8988T (cell line): ENCODE data around the gene S100A6.
"Not testable (repeated sequence)": the region's sequence is repeated elsewhere in the genome, so short reads cannot be mapped to it uniquely, and the experiment has no call there.

Source experiments
- DNase-seq: peaks from one replicate; pipeline ENCODE4 v3.0.0; 2011

Gene S100A6

GRCh38 chr1:153563483-153563901 lies 27.7 kb upstream of the S100A6 start:
- peak; percentile 12 for DNase-seq

GRCh38 chr1:153562021-153562420 lies 26.2 kb upstream of the S100A6 start:
- DNase-seq: not testable (repeated sequence)

- no peak for DNase-seq
These were observed 25.7 kb upstream of the S100A6 start for GRCh38 chr1:153561466-153561985.

- DNase-seq: no peak
These were observed 25.1 kb upstream of the S100A6 start for GRCh38 chr1:153560771-153561465.

- no peak for DNase-seq
These were observed 24.4 kb upstream of the S100A6 start for GRCh38 chr1:153560241-153560640.

- no peak for DNase-seq
These were observed 22.1 kb upstream of the S100A6 start for GRCh38 chr1:153557877-153558276.

- DNase-seq: no peak
These were observed 20.6 kb upstream of the S100A6 start for GRCh38 chr1:153556348-153556747.

GRCh38 chr1:153553830-153554541 lies 18.2 kb upstream of the S100A6 start:
- DNase-seq: no peak

GRCh38 chr1:153553096-153553495 lies 17.3 kb upstream of the S100A6 start:
- DNase-seq: no peak

- DNase-seq: no peak
These were observed 16.5 kb upstream of the S100A6 start for GRCh38 chr1:153552335-153552734.

GRCh38 chr1:153550827-153551500 lies 15.2 kb upstream of the S100A6 start:
- DNase-seq: no peak

GRCh38 chr1:153550398-153550758 lies 14.6 kb upstream of the S100A6 start:
- DNase-seq: no peak

GRCh38 chr1:153549741-153550397 lies 14.1 kb upstream of the S100A6 start:
- DNase-seq: no peak

- no peak for DNase-seq
These were observed 13.2 kb upstream of the S100A6 start, which contains the start of gene S100A3 for GRCh38 chr1:153548722-153549688. TSS of gene S100A3 (minus strand) at chr1:153549258. CDS start at chr1:153548485, 773 bp downstream.

- no peak for DNase-seq
These were observed 12.1 kb upstream of the S100A6 start for GRCh38 chr1:153547560-153548551.

- DNase-seq: no peak
These were observed 11.2 kb upstream of the S100A6 start for GRCh38 chr1:153546796-153547559.

- no peak for DNase-seq
These were observed 10.6 kb upstream of the S100A6 start for GRCh38 chr1:153546371-153546770.

GRCh38 chr1:153545067-153546055 lies 9.6 kb upstream of the S100A6 start, which contains the start of gene S100A4:
TSS of gene S100A4 (minus strand) at chr1:153545806. CDS start at chr1:153544794, 1,012 bp downstream.
- DNase-seq: peak; percentile 89
